AG10803 (cell line): Measurements from ENCODE around the gene MALRD1.

ENCODE experiments used
- DNase-seq: peaks from one replicate; pipeline ENCODE4 v3.0.0; 2010; ENCODE audit warnings: low read depth
- H3K4me3 ChIP-seq: 2 replicates; pipeline ENCODE4 v1.5.1; 2011; ENCODE audit warnings: mild to moderate bottlenecking, low read length, control low read depth
- CTCF ChIP-seq: conservative IDR thresholded peaks from 2 replicates; pipeline ENCODE4 v1.5.1; 2011; ENCODE audit warnings: mild to moderate bottlenecking, low read length, control low read depth, inconsistent platforms

MALRD1 gene

DNA sequence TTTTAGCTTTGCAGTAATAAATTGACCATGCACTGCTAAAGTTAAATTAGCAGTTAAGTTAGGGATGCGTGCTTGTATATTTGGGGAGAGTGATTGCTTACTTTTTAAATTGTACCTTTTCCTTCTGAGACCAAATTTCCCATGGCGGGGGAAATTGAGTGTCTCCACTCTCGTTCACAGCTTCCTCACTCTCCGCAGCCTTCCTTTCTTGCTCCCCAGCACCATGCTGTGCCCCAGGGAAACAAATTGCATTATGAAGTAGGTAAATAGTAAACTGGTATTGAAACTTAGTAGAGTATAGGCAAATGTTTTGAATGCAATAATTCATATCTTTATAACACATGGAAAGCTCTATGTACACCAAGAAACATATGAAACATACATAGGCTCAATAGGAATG lies 85.4 kb downstream of the MALRD1 start:
- no peak overlapping the region for H3K4me3 ChIP-seq
- TF ChIP-seq CTCF, result no peak
- no peak for DNase-seq

DNA sequence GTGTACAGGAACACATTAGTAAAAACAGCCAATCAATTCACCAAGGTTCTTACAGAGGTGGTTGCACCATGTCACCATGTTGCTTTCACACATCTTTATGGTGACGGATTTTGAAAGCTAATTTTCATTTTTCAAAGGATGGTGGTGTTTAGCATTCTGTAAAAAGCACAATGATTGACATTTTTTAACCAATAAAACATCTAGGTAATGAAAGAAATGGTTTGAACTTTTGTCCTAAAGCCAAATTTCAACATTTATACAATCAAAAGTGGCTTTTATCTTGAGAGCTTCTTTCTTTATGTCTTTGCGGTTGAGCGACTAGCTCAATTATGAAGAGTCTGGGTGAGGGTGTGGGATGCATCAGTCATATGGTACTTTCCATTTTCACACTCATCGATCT lies 94.4 kb downstream of the MALRD1 start:
- no peak overlapping the region for H3K4me3 ChIP-seq
- no peak for TF ChIP-seq CTCF
- DNase-seq, result no peak

- H3K4me3 ChIP-seq, result no peak overlapping the region
- DNase-seq, result no peak
- TF ChIP-seq CTCF, result no peak
Measured at GRCh38 chr10:19144206-19144605, 95.6 kb downstream of the MALRD1 start.

DNA sequence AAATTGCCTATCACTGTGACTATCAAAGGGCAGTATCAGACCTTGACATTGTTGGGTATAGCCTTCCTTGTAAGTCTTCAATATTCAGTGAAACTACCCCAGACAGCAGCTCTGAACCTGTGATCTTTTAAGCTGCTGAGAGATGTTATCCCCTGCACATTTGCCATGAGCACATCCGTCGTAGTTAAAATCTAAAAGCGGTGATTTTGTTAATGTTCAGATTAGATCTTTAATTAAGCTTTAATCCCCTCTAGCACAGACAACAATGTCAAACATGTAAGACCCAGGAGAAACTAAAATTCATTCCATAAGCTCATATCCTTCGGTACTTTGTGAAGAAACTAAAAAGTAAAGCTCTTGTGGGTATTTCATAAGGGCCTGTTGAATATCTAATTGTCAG lies 105.8 kb downstream of the MALRD1 start:
- no peak overlapping the region for H3K4me3 ChIP-seq
- no peak for TF ChIP-seq CTCF
- no peak for DNase-seq

DNA sequence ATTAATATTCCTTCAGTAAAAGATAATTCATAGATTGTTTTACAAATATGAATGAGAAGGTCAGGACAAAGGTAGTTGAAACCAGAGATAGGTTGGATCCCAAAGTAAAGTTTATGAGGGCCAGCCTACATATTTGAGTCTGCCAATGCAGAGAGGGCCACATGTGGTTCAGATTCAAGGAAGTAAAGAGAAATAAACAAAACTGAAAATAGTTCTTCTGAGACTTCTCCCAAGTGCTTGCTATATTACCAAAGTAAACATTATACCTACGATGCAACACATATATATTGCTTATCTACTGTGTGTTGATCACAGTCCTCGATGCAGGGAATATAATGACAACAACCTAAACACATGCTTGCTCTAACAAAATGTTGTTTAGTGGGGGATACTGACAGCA lies 109.8 kb downstream of the MALRD1 start:
- TF ChIP-seq CTCF, result no peak
- no peak overlapping the region for H3K4me3 ChIP-seq
- DNase-seq, result no peak

DNA sequence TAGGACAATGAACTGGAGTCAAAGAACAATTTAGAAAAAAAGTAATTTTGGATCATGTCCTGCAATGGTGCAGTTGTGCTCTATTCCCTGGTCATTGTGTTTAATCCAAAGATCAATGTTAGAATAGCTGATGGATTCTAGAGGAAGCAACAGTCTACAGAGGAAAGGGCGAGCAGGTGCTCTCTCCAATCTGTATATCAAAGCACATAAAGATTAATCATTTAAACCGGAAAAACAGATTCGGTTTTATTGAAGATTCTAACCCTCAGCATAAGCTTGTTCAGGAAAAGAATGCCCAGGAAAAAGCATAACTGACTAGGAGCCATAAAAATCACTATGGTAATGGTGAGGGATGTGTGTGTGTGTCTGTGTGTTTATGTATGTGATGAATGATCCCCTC lies 110.3 kb downstream of the MALRD1 start:
- no peak for DNase-seq
- no peak overlapping the region for H3K4me3 ChIP-seq
- no peak for TF ChIP-seq CTCF

DNA sequence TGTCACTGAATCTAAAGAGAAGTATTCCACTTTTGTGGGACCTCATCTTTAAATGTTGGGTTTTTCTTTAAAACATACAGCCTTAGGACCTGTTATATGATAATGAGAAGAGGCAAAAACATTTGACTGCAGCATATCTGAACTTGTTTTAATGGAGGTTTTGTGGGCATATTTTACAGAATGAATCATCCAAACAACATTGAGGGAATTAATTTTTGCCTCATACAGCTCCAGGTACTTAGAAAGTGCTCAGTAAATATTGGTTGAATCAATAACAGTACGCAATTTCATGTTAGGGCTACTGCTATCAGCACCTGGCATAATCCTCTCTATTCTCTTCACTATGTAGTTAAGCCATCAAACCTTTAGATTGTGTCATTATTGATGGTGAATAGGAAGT lies 115.9 kb downstream of the MALRD1 start:
- TF ChIP-seq CTCF, result no peak
- no peak for DNase-seq

More for the DNA sequence above, 115.9 kb downstream of the MALRD1 start:
- H3K4me3 ChIP-seq, result no peak overlapping the region
